SHP77 (cell line): Measurements from ENCODE around the gene TOX3.

ENCODE experiments used
- DNase-seq, 2 experiments: peaks; one replicate each; lab custom pipeline; 2025; lab: John Stamatoyannopoulos, UW

TOX3 gene

GRCh38 chr16:52398021-52398420, 148.9 kb downstream of the TOX3 start:
- DNase-seq: no peak

GRCh38 chr16:52393448-52393847, 153.5 kb downstream of the TOX3 start:
- DNase-seq: no peak

GRCh38 chr16:52389045-52389444, 157.9 kb downstream of the TOX3 start:
- no peak for DNase-seq
